RCC 7860 (cell line): ENCODE measurements around the gene SEMA4A.

Source experiments
- DNase-seq: peaks from one replicate; pipeline ENCODE4 v3.0.0-alpha.2; 2015; ENCODE audit warnings: low spot score
- FAIRE-seq: peaks from 2 replicates; lab custom pipeline; 2012; peaks lifted over from hg19 to GRCh38; lab: Jason Lieb, UNC

The SEMA4A gene

DNA sequence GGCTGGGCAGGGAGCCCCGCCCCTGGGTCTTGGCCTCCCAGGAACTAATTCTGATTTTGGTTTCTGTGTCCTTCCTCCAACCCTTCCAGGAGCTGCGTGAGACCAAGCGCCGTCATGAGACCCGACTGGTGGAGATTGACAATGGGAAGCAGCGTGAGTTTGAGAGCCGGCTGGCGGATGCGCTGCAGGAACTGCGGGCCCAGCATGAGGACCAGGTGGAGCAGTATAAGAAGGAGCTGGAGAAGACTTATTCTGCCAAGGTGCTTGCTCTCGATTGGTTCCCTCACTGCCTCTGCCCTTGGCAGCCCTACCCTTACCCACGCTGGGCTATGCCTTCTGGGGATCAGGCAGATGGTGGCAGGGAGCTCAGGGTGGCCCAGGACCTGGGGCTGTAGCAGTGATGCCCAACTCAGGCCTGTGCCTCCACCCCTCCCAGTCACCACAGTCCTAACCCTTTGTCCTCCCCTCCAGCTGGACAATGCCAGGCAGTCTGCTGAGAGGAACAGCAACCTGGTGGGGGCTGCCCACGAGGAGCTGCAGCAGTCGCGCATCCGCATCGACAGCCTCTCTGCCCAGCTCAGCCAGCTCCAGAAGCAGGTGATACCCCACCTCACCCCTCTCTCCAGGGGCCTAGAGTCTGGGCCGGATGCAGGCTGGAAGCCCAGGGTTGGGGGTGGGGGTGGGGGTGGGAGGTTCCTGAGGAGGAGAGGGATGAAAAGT is 18.5 kb upstream of the SEMA4A start:
- no peak for FAIRE-seq
- DNase-seq: no peak

DNA sequence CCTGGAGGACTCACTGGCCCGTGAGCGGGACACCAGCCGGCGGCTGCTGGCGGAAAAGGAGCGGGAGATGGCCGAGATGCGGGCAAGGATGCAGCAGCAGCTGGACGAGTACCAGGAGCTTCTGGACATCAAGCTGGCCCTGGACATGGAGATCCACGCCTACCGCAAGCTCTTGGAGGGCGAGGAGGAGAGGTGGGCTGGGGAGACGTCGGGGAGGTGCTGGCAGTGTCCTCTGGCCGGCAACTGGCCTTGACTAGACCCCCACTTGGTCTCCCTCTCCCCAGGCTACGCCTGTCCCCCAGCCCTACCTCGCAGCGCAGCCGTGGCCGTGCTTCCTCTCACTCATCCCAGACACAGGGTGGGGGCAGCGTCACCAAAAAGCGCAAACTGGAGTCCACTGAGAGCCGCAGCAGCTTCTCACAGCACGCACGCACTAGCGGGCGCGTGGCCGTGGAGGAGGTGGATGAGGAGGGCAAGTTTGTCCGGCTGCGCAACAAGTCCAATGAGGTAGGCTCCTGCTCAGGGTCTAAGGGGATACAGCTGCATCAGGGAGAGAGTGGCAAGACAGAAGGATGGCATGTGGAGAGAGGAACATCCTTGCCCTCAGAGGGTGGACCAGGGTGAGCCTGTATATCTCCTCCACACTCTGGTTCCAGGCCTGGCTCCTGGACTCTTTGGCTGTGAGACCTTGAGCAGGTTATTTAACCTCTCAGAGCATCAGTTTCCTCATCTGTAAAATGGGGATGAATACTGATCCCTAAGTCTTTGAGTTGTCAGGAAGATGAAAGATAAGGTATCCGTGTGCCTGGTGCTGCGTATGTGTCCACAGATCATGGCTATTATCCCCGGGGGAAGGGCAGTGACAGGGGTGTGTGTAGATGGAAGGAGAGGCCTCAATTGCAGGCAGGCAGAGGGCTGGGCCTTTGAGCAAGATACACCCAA is 17.2 kb upstream of the SEMA4A start:
- FAIRE-seq (no peak), DNase-seq (no peak)

DNA sequence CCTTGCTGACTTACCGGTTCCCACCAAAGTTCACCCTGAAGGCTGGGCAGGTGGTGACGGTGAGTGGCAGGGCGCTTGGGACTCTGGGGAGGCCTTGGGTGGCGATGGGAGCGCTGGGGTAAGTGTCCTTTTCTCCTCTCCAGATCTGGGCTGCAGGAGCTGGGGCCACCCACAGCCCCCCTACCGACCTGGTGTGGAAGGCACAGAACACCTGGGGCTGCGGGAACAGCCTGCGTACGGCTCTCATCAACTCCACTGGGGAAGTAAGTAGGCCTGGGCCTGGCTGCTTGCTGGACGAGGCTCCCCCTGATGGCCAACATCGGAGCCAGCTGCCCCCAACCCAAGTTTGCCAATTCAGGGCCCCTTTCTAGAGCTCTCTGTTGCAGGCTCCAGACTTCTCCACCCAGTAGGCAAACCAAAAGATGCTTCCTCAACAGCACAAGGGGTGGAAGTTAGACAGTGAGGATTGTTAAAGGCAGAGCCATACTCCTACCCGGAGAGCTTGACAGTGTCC is 16.4 kb upstream of the SEMA4A start:
- DNase-seq: no peak
- no peak for FAIRE-seq

DNA sequence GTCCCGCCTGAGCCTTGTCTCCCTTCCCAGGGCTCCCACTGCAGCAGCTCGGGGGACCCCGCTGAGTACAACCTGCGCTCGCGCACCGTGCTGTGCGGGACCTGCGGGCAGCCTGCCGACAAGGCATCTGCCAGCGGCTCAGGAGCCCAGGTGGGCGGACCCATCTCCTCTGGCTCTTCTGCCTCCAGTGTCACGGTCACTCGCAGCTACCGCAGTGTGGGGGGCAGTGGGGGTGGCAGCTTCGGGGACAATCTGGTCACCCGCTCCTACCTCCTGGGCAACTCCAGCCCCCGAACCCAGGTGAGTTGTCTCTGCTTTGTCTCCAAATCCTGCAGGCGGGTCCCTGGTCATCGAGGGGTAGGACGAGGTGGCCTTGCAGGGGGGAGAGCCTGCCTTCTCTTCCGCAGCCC is 14.9 kb upstream of the SEMA4A start:
- FAIRE-seq (no peak), DNase-seq (no peak)

DNA sequence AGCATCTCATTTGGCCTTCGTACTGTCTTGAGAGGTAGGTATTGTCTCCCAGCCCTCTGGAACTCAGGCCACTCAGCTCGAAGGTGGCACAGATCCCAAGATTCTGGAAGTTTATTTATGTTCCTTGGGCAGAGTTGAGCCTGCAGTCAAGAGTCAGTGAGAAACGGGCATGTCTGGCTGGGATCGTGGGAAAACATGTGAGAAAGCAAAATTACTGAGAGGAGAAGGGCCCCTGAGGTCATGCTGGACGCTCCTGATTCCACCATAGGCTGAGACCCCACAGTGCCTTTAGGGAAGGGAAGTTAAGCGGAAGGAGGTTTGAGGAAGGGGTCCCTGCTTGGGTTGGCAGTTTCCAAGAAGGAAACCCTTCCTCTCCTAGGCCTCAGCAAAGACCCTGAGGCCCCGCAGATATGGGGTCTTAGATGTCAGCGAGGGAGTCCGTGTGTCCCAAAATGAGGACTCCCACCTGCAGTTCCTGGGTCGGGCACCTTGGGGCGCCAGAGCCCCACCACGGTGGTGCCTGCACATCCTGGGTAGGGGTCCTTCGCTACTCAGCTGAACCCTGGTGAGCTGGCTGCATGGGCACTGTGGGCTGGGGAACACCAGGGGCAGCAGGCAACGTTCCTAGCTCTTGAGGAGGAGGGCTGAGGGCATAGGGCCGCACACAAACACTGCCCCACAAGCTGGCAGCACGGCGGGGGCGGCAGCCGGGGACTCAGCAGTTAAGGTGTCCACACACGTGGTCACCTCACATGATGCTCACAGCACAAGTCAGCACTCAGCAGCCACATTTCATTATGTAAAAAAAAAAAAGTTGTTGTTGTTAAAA is 12.3 kb upstream of the SEMA4A start:
- FAIRE-seq: no peak
- no peak for DNase-seq

DNA sequence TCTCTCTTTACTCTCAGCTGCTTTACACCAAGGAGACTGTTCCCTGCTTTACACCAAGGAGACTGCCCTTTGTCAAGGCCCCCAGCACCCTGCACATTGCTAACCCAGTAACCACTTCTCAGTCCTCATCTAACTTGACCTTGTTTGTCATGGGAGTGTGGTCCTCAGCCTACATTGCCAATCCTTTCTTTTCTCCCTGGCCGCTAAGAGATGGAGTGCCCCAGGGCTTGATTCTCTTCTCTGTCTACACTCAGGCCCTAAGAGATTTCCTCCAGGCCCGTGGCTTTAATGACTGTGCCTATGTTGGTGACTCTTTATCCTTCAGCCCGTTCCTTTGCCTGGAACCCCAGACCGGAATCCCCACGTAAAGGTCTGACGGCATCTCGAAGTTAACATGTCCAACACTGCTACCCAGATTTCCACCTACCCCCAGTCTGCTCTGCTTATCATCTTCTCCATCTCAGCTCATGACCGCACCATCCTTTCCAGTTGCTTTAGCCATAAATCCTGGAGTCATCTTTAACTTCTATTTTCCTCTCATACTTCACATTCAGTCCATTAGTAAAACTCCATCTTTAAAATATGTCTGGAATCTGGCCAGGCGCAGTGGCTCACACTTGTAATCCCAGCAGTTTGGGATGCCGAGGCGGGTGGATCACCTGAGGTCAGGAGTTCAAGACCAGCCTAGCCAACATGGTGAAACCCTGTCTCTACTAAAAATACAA is 9.5 kb upstream of the SEMA4A start:
- FAIRE-seq: no peak
- DNase-seq: no peak

DNA sequence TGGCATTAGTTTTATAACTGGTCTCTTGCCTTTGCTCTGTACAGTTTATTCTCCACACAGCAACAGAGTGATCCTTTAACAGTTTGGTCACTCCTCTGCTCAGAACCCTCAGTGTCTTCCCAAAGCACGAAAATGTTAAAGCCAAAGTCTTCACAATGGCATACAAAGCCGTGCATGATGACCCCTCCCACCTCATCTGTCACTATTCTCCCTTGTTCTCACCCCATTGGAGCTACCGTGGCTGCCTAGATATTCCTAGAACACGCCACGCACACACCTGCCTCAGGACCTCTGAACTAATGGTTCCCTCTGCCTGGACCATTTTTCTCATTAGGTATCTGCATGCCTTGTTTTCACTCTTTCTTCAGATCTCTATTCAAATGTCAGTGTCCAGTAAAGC is 8.6 kb upstream of the SEMA4A start:
- FAIRE-seq (no peak), DNase-seq (no peak)

DNA sequence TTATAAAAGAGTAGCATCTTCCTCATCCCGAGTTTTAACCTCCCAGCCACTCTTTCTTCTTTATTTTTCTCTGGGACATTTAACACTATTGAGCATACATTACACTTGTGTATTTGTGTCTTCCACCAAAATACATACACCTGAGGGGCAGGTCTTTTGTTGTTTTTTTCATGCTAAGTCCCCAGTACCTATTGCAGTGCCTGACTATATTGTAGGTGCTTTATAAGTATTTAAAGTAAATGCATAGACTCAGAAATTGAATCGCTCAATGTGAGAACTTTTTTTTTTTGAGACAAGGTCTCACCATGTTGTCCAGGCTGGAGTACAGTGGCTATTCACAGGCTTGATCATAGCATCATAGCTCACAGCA is 7.8 kb upstream of the SEMA4A start:
- DNase-seq (no peak), FAIRE-seq (no peak)

DNA sequence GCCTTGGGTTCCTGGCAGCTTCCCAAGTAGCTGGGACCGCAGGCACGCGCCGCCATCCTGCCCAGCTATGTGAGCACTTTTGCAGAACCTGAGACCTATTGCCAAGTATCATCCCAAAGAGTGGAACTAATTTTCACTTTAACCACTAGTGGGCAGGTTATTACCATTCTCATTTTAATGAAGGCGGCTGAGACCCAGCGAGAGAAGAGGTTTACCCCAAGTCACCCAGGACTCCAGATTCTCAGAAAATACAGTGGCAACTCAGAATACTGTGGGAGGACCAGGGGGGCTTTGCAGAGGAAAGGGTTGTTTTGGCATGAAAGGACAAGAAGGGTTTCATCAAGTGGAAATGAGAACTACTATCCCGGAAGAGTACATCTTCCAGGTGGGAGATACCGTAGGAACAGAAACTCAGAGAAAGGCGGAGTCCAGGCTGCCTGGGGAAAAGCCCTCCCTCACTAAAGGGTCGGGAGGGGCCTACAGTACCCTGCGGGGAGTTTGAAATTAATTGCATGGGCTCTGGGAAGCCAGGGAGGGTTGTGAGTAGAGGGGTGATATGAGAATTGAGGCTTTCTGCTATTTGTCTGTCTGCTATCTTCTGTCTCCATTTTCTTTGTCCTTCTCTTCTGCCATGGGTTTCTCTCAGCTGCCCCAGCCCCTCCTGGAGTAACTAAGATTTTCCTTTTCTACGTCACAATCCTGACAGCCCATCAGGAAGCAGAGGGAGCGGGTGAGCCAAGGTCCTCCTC is 7.2 kb upstream of the SEMA4A start:
- peak; percentile 93 for FAIRE-seq
- DNase-seq: peak; percentile 97

DNA sequence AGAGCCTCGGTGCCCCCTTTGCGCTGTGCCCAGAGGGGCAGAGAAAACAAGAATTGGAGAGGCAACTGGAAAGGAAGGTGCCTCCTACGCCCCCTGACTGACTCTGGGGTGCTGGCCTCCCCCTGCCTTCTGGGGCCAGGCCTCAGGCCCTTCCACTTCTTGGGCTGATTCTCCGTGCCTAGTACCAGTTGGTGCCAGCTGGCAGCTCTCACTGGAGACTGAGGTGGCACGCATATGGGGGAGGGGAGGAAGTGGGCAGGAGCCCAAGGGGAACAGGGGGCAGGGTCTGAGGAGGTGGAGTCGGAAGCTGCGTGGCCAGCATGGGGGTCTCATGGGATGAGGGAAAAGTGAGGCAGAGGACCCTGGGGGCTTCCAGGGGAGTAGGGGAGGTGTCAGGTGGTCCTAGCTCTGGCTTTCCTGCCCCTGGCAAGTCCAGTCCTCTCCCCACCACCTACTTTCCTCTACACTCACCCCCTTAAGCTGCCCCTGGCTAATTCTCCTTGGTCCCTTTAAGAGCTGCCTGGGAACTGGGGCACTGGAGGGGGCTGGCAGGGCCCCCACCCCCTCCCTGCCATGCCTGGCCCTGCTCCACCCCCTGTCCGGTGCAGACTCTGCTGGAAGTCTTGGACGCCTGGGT is 6.5 kb upstream of the SEMA4A start:
- FAIRE-seq (no peak), DNase-seq (no peak)

DNA sequence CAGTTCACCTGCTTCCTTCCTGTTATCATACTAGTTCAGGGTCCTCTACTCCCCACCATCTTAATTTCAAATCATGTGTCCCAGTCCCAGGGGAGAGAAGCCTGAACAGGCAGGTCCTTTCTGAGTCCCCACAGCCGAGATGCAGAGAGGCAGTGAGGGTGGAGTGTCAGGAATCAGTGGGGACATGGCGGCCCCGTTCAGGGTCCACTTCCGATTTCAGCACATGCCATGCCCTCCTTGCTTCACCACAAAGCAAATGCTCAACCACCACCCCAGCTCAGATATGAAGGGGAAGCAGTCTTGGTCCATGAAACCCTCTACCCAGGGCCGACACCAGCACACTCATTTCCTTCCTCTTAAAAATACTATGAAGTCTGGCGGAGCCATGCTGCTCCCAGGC is 5.2 kb upstream of the SEMA4A start:
- DNase-seq: no peak
- FAIRE-seq: no peak

DNA sequence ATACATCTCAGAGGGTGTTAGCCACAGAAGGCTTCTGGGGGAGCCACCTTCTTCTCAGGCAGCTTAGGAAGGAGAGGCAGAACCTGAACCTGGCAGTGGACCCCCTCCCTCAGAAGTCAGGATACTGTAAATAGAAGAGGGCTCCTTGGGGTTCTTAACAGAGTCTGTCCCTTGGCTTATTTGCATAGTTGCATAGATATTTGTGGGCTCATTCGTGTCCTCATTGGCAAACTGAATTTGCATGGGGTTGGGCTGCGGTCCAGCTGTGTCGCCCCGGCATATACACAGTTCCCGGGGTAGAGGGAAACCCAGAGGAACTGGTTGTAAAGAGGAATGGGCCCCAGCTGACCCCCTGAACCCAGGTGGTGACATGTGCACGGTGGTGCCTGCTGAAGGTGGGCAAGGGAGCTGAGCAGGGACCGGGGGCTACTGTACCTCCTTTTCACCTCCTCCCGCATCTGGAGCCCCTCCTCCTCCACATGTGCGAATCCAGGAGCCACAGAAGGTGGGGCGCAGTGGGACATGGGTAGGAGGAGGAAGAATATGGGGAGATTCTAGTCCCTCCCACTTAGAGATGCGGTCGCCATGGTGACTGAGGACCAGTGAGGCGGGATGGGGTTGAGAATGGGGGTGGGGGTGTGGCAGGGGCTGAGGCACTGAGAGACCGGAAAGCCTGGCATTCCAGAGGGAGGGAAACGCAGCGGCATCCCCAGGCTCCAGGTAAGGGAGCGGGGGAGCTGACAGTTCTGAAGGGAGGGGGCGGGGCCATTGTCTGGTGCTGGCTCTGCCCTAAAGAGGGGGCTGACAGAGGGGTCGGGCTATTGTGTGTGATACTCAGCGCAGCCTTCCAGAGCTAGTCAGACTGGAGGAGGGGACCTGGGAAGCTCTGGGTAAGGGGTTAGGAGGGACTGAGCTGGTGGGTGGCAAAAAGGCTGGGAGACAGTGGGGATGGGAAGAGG is 3.7 kb upstream of the SEMA4A start:
- DNase-seq (no peak), FAIRE-seq (no peak)

DNA sequence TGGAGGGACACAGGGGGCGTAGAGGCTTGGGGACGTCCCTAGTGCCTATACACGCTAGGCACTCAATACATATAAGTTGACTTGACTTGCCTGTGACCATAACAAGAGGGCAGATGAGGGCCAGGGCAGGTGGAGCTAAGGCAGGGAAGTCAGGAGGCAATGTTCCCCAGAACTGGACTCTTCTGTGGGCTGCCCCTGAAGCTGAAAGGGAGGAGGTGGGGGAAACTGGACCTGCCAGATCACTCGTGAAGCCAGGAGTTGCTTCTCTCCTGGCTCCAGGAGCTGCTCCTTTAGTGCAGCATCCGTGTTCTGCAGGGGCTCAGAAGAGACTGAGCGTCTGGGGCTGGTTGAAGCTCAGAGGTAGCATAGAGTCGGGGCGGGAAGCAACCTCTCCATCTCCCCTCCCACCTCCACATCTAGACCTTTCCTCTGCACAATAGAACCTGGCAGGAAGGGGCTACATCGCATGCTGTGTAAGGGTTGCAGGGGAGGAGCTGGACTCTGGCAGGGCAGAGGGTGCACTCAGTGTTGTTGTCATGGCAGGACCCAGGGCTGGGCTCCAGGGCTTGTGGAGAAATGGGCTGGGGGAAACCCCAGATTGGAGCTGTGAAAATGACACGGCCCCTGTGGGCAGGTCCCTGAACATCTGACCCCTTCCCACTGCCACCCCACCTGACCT is 2.9 kb upstream of the SEMA4A start:
- FAIRE-seq: no peak
- DNase-seq: no peak

DNA sequence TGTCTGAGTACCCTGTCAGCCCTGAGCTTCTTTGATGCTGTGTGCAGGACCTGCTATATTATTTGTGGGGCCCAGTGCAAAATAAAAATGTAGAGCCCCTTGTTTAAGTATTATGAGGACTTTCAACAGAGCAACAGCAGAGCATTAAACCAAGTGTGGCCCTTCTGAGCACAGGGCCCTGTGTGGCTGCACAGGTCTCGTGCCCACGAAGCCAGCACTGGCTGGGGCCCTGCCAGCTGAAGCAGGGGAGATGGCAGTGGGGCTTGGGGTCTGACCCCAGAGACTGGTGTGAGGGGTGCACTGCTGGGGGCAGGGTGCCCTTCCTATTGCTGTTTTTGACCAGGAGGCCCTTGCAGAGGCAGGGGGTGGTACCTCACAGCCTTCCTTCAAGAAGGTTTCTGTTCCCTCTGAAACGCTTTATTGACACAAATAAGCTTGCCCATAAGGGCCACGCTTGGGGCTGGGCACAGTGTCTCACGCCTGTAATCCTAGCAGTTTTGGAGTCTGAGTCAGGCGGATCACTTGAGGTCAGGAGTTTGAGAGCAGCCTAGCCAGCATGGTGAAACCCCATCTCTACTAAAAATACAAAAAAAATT is 2.2 kb upstream of the SEMA4A start:
- FAIRE-seq (no peak), DNase-seq (peak; percentile 33)

DNA sequence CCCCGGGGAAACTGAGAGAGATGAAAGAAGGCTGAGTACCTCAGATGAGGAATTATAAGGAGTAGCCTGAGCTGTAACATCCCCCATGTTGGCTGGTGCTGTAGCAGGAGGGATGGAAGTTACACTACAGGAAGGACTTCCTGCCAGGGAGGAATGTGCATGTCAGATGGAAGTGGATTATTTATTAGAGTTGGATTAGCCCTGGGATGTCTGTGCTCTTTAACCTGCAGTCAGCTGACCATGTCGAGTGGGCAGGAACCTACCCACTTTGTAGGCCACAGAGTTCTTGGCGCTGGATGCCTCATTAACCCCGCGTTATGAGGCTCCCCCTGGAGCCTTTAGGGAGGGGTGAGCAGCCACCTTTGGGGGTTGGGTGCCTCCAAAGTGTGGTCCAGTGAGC is 757 bp upstream of the SEMA4A start:
- peak; percentile 96 for DNase-seq
- peak; percentile 96 for FAIRE-seq

DNA sequence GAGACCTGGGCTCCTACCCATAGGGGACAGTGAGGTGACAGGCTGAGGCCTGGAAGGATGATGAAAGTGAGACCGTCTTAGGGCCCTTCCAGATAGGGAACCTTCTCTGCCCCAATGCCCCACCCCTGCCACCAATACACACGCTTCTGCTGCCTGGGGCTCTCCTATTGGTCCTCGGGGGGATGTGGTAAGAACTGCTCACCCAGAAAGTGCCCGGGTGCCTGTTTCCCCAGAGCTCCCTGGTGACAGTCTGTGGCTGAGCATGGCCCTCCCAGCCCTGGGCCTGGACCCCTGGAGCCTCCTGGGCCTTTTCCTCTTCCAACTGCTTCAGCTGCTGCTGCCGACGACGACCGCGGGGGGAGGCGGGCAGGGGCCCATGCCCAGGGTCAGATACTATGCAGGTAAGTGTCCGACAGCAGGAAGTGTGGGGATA is 948 bp downstream of the SEMA4A start:
- FAIRE-seq: no peak

More for the DNA sequence above, 948 bp downstream of the SEMA4A start:
- no peak for DNase-seq
